ENCODE results near the gene RLN3.

- peak; percentile 71 to 95 (median 81) for TF ChIP-seq CTCF (optimal IDR thresholded peaks at IDR 0.05 in 1 of 3, IDR thresholded peaks at IDR 0.05 in 1 of 3, conservative IDR thresholded peaks at IDR 0.05 in 1 of 3; ENCODE audit: extremely low read depth in 1 of 3, insufficient read depth in 2 of 3, low read length in 3 of 3)
- no peak for TF ChIP-seq EZH2 (IDR thresholded peaks at IDR 0.05; ENCODE audit: low read length)
These were observed 31.1 kb downstream of the RLN3 start for GRCh38 chr19:14059093-14059480.

All from keratinocyte (primary cell).